GM12878 (cell line): ENCODE measurements around the gene SMARCB1.

Experiments used
- CTCF ChIP-seq, 3 experiments: IDR thresholded peaks in 2 of 3; conservative IDR thresholded peaks in 1 of 3; 2 replicates each; pipeline ENCODE4 v1.5.1; 2011; ENCODE audit warnings: low read depth in 3 of 3, low read length in 3 of 3, mild to moderate bottlenecking in 3 of 3, control low read depth in 2 of 3, moderate library complexity in 2 of 3, inconsistent platforms in 1 of 3, mixed read lengths in 1 of 3; ENCODE audit not compliant: control insufficient read depth in 2 of 3, insufficient read depth in 1 of 3; ENCODE audit errors: extremely low read depth in 1 of 3
- ELK1 ChIP-seq: IDR thresholded peaks from 2 replicates; pipeline ENCODE4 v1.6.1; 2012; ENCODE audit warnings: low read depth, low read length, improper control_type of control experiment
- FOS ChIP-seq: IDR thresholded peaks from 3 replicates; pipeline ENCODE4 v1.6.1; 2011; ENCODE audit warnings: borderline replicate concordance; ENCODE audit not compliant: insufficient read length; ENCODE audit errors: extremely low read depth
- HDAC2 ChIP-seq: fragments of 200-600 bp; sonication (generic); IDR thresholded peaks from 2 replicates; pipeline ENCODE4 v1.6.1; 2017
- NR2C2 ChIP-seq: IDR thresholded peaks from 2 replicates; pipeline ENCODE4 v1.6.1; 2011; ENCODE audit warnings: borderline replicate concordance, low read depth; ENCODE audit not compliant: control insufficient read depth, insufficient read length
- RAD21 ChIP-seq: IDR thresholded peaks from 2 replicates; pipeline ENCODE4 v1.6.1; 2011; ENCODE audit warnings: mild to moderate bottlenecking, low read depth, low read length, moderate library complexity; ENCODE audit not compliant: insufficient read depth

- TF ChIP-seq CTCF (IDR thresholded peaks at IDR 0.05 in 2 of 3, conservative IDR thresholded peaks at IDR 0.05 in 1 of 3; ENCODE audit: control insufficient read depth in 2 of 3, extremely low read depth in 1 of 3, insufficient read depth in 1 of 3, low read depth in 3 of 3, low read length in 3 of 3) (no peak), NR2C2 (no peak), ELK1 (no peak), RAD21 (no peak), HDAC2 (no peak), FOS (no peak)
Observed at GRCh38 chr22:23787910-23788309, 1.1 kb downstream of the SMARCB1 start.
